Kasumi-1 (cell line): ENCODE results near the gene SENP3.

Experiments used
- DNase-seq, 2 experiments: peaks; one replicate each; lab custom pipeline; 2025; lab: John Stamatoyannopoulos, UW

Gene SENP3

GRCh38 chr17:7561589-7562207 lies at the start of gene SENP3:
SENP3 (plus strand) TSS chr17:7561919; CDS start chr17:7563077, 1,158 bp downstream.
- peak; percentile 35 for DNase-seq

GRCh38 chr17:7512105-7512504 lies 49.6 kb upstream of the SENP3 start:
- DNase-seq: no peak

- DNase-seq: no peak
These were observed 48.7 kb upstream of the SENP3 start for GRCh38 chr17:7512824-7513540.

GRCh38 chr17:7513850-7514419 lies 47.8 kb upstream of the SENP3 start:
- DNase-seq: no peak

GRCh38 chr17:7515911-7516610 lies 45.7 kb upstream of the SENP3 start:
- DNase-seq: no peak

- DNase-seq: peak in 1 of 2 experiments; percentile 2
These were observed 38.7 kb upstream of the SENP3 start for GRCh38 chr17:7523033-7523432.

- DNase-seq: no peak
These were observed 32.9 kb upstream of the SENP3 start for GRCh38 chr17:7528842-7529241.

- DNase-seq: no peak
These were observed 31.5 kb upstream of the SENP3 start for GRCh38 chr17:7530023-7530900.

- DNase-seq: no peak
These were observed 23.7 kb upstream of the SENP3 start for GRCh38 chr17:7538050-7538449.

- DNase-seq: no peak
These were observed 22.7 kb upstream of the SENP3 start for GRCh38 chr17:7538891-7539545.

- DNase-seq: no peak
These were observed 20.6 kb upstream of the SENP3 start for GRCh38 chr17:7541074-7541621.

GRCh38 chr17:7544911-7545310 lies 16.8 kb upstream of the SENP3 start:
- no peak for DNase-seq

- no peak for DNase-seq
These were observed 12.9 kb upstream of the SENP3 start, which contains the start of gene TNFSF12 for GRCh38 chr17:7548585-7549400. TNFSF12 (plus strand) TSS chr17:7549058; CDS start chr17:7549154, 96 bp downstream.

- no peak for DNase-seq
These were observed 12.2 kb upstream of the SENP3 start for GRCh38 chr17:7549401-7550055.

GRCh38 chr17:7550344-7550743 lies 11.4 kb upstream of the SENP3 start:
- no peak for DNase-seq

GRCh38 chr17:7551396-7551795 lies 10.3 kb upstream of the SENP3 start:
- DNase-seq: no peak

- peak; percentile 49 to 52 for DNase-seq
These were observed 9.1 kb upstream of the SENP3 start for GRCh38 chr17:7552621-7553051.

GRCh38 chr17:7553356-7553755 lies 8.4 kb upstream of the SENP3 start:
- DNase-seq: no peak

GRCh38 chr17:7555320-7555948 lies 6.3 kb upstream of the SENP3 start:
- no peak for DNase-seq
